Measurements from ENCODE around the gene G2E3. TPM values are rescaled to one million over a fixed set of nuclear protein-coding genes. Genes with fewer than 3 reads are reported as not detected.

G2E3 gene
- total RNA-seq, 1 experiment from 2014 or later: 27.8 TPM

- ChIA-PET CTCF (no interaction called here), POLR2A (ENCODE audit: unreplicated experiment) (no interaction called here)
- intact Hi-C loops (cut with micrococcal nuclease): no loop called here
- TF ChIP-seq EZH2 (IDR thresholded peaks at IDR 0.05; ENCODE audit: low read length, unreplicated experiment) (no peak), EZH2phosphoT487 (IDR thresholded peaks at IDR 0.05; ENCODE audit: borderline replicate concordance, low read length) (no peak), CTCF (conservative IDR thresholded peaks at IDR 0.05; ENCODE audit: low read depth, low read length) (no peak)
- DNase-seq: no peak
- Histone ChIP-seq H3K79me2 (ENCODE audit: low read length) (peaks cover 64% of the 10 kb centered on the region), H4K20me1 (ENCODE audit: low read length) (peaks cover 14% of the 10 kb centered on the region), H3F3A (ENCODE audit: low read length, unreplicated experiment) (no peaks in the 10 kb centered on the region), H3K27me3 (ENCODE audit: low read length) (no peaks in the 10 kb centered on the region), H3K9ac (ENCODE audit: low read length) (no peak overlapping the region), H3K27ac (ENCODE audit: low read length) (no peak overlapping the region), H3K9me2 (replicated peaks; ENCODE audit: low read length) (no peaks in the 10 kb centered on the region), H3K4me3 (ENCODE audit: low read length) (no peak overlapping the region), H3K4me1 (ENCODE audit: insufficient read depth, low read length) (no peaks in the 10 kb centered on the region), H2AFZ (ENCODE audit: low read length) (no peak overlapping the region), H3K36me3 (ENCODE audit: low read depth, low read length) (peaks cover 74% of the 10 kb centered on the region), H3K9me3 (ENCODE audit: low read length) (no peaks in the 10 kb centered on the region), H3K4me2 (ENCODE audit: low read length) (no peak overlapping the region)
- no peak for ATAC-seq
- no TSS peak for BruUV-seq (replicated peaks)
These were observed 28.2 kb downstream of the G2E3 start for GRCh38 chr14:30587141-30587540.

GRCh38 chr14:30588873-30589272 lies 29.9 kb downstream of the G2E3 start:
- no peak for TF ChIP-seq EZH2phosphoT487 (IDR thresholded peaks at IDR 0.05; ENCODE audit: borderline replicate concordance, low read length)
- POLR2A ChIA-PET (ENCODE audit: unreplicated experiment): no interaction called here
- H3K4me2 ChIP-seq (ENCODE audit: low read length): no peak overlapping the region
- DNase-seq (no peak), ATAC-seq (no peak)
- CTCF ChIA-PET: no interaction called here
- H2AFZ ChIP-seq (ENCODE audit: low read length): no peak overlapping the region
- H3K36me3 ChIP-seq (ENCODE audit: low read depth, low read length): peaks cover 71% of the 10 kb centered on the region
- no peaks in the 10 kb centered on the region for H3K9me2 ChIP-seq (replicated peaks; ENCODE audit: low read length)
- no peaks in the 10 kb centered on the region for H3F3A ChIP-seq (ENCODE audit: low read length, unreplicated experiment)
- no peak overlapping the region for H3K9ac ChIP-seq (ENCODE audit: low read length)
- no peaks in the 10 kb centered on the region for H3K9me3 ChIP-seq (ENCODE audit: low read length)
- H3K79me2 ChIP-seq (ENCODE audit: low read length): peaks cover 47% of the 10 kb centered on the region
- H3K27me3 ChIP-seq (ENCODE audit: low read length): no peaks in the 10 kb centered on the region
- H3K4me1 ChIP-seq (ENCODE audit: insufficient read depth, low read length): no peaks in the 10 kb centered on the region
- intact Hi-C loops (cut with micrococcal nuclease): no loop called here
- no peak overlapping the region for H3K27ac ChIP-seq (ENCODE audit: low read length)
- peaks cover 10% of the 10 kb centered on the region for H4K20me1 ChIP-seq (ENCODE audit: low read length)
- no peak overlapping the region for H3K4me3 ChIP-seq (ENCODE audit: low read length)
- no TSS peak for BruUV-seq (replicated peaks)

- no peak overlapping the region for H2AFZ ChIP-seq (ENCODE audit: low read length)
- no peak for DNase-seq
- H3K79me2 ChIP-seq (ENCODE audit: low read length): no peaks in the 10 kb centered on the region
- H3F3A ChIP-seq (ENCODE audit: low read length, unreplicated experiment): no peaks in the 10 kb centered on the region
- H3K4me2 ChIP-seq (ENCODE audit: low read length): no peak overlapping the region
- H3K27me3 ChIP-seq (ENCODE audit: low read length): no peaks in the 10 kb centered on the region
- no peaks in the 10 kb centered on the region for H3K4me1 ChIP-seq (ENCODE audit: insufficient read depth, low read length)
- H3K27ac ChIP-seq (ENCODE audit: low read length): no peak overlapping the region
- intact Hi-C loops (cut with micrococcal nuclease): no loop called here
- no peak for TF ChIP-seq EZH2 (IDR thresholded peaks at IDR 0.05; ENCODE audit: low read length, unreplicated experiment)
- TF ChIP-seq EZH2phosphoT487 (IDR thresholded peaks at IDR 0.05; ENCODE audit: borderline replicate concordance, low read length): no peak
- ChIA-PET CTCF (no interaction called here), POLR2A (ENCODE audit: unreplicated experiment) (no interaction called here)
- peaks cover 55% of the 10 kb centered on the region for H3K36me3 ChIP-seq (ENCODE audit: low read depth, low read length)
- no peak for ATAC-seq
- no peaks in the 10 kb centered on the region for H3K9me3 ChIP-seq (ENCODE audit: low read length)
- no peaks in the 10 kb centered on the region for H3K9me2 ChIP-seq (replicated peaks; ENCODE audit: low read length)
- H3K4me3 ChIP-seq (ENCODE audit: low read length): no peak overlapping the region
- no TSS peak for BruUV-seq (replicated peaks)
- H3K9ac ChIP-seq (ENCODE audit: low read length): no peak overlapping the region
- H4K20me1 ChIP-seq (ENCODE audit: low read length): no peaks in the 10 kb centered on the region
These were observed 38.0 kb downstream of the G2E3 start for GRCh38 chr14:30596935-30597334.

- CTCF ChIA-PET: no interaction called here
- no peak overlapping the region for H3K4me2 ChIP-seq (ENCODE audit: low read length)
- H3K4me3 ChIP-seq (ENCODE audit: low read length): no peak overlapping the region
- ATAC-seq: no peak
- H3K9ac ChIP-seq (ENCODE audit: low read length): no peak overlapping the region
- no peaks in the 10 kb centered on the region for H3F3A ChIP-seq (ENCODE audit: low read length, unreplicated experiment)
- no peak overlapping the region for H3K27ac ChIP-seq (ENCODE audit: low read length)
- no peaks in the 10 kb centered on the region for H3K79me2 ChIP-seq (ENCODE audit: low read length)
- peaks cover 55% of the 10 kb centered on the region for H3K36me3 ChIP-seq (ENCODE audit: low read depth, low read length)
- intact Hi-C loops (cut with micrococcal nuclease): no loop called here
- POLR2A ChIA-PET (ENCODE audit: unreplicated experiment): no interaction called here
- BruUV-seq (replicated peaks): no TSS peak
- H3K9me2 ChIP-seq (replicated peaks; ENCODE audit: low read length): no peaks in the 10 kb centered on the region
- H3K4me1 ChIP-seq (ENCODE audit: insufficient read depth, low read length): no peaks in the 10 kb centered on the region
- TF ChIP-seq EZH2phosphoT487 (IDR thresholded peaks at IDR 0.05; ENCODE audit: borderline replicate concordance, low read length): no peak
- no peak for TF ChIP-seq CTCF (conservative IDR thresholded peaks at IDR 0.05; ENCODE audit: low read depth, low read length)
- TF ChIP-seq EZH2 (IDR thresholded peaks at IDR 0.05; ENCODE audit: low read length, unreplicated experiment): no peak
- no peaks in the 10 kb centered on the region for H3K27me3 ChIP-seq (ENCODE audit: low read length)
- no peaks in the 10 kb centered on the region for H4K20me1 ChIP-seq (ENCODE audit: low read length)
- no peak overlapping the region for H2AFZ ChIP-seq (ENCODE audit: low read length)
- DNase-seq: no peak
- H3K9me3 ChIP-seq (ENCODE audit: low read length): no peaks in the 10 kb centered on the region
These were observed 38.5 kb downstream of the G2E3 start for GRCh38 chr14:30597504-30597903.
